ENCODE results near the gene GMNC.
"Not testable (repeated sequence)": the region's sequence is repeated elsewhere in the genome, so short reads cannot be mapped to it uniquely, and the experiment has no call there.

GMNC gene, protein sequence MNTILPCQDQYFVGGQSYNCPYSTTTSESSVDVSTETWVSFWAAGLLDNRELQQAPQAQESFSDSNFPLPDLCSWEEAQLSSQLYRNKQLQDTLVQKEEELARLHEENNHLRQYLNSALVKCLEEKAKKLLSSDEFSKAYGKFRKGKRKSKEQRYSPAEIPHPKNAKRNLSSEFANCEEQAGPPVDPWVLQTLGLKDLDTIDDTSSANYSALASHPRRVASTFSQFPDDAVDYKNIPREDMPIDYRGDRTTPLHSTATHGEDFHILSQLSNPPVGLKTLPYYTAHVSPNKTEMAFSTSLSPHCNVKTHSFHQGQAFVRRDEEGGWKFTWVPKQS

GRCh38 chr3:190862209-190863118, at the start of gene GMNC:
Gene GMNC (minus strand): TSS chr3:190862694. CDS start chr3:190862615, 79 bp downstream.
- peak; percentile 4 for DNase-seq (ENCODE audit: low spot score)

- DNase-seq (ENCODE audit: low spot score) = no peak
These were observed 48.9 kb upstream of the GMNC start for GRCh38 chr3:190911382-190911781.

GRCh38 chr3:190909908-190910307, 47.4 kb upstream of the GMNC start:
- no peak for DNase-seq (ENCODE audit: low spot score)

DNA sequence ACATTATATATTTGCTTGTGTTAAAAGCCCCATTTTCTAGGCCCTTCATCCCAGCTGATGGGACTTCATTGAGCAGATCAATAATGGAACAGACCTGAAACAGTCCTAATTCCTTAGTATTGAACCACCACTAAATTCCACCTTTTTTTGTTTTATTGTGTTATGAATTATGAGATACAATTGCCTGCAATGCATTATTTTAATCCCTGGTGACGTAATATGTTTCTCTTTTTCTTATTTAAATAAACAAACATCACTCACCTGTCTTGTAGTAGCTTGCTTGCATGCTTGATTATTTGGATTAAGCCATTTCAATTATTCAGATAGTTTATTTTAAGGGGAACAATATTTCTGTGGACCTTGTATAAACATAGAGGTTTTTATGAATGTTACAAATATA, 40.7 kb upstream of the GMNC start:
- DNase-seq (ENCODE audit: low spot score) = no peak

GRCh38 chr3:190902292-190902691, 39.8 kb upstream of the GMNC start:
- DNase-seq (ENCODE audit: low spot score) = no peak

DNA sequence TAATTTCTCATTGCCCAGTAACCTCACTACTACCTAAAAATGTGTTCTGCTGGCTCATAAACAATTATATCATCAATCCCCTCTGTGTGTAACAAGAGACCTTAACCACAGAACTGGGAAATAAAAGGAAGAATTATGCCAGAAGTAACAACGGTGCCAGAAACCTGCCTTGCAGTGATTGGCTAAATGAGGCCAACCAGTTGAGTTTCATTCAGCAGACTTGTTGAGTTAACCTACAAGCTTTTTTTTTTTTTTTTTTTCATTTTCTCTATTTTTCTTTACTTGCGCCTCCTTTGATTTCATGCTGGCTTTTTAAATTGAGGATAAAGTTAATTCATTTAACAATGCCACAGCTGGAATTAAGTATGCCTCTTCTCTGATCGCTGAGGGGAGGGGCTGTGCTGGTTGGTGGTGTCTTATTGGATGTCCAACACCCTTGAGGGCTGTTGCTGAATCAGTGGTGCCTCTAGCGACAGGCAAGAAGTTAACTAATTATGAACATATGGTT, 30.0 kb upstream of the GMNC start:
- DNase-seq (ENCODE audit: low spot score) = no peak

GRCh38 chr3:190886945-190887344, 24.5 kb upstream of the GMNC start:
- no peak for DNase-seq (ENCODE audit: low spot score)

DNA sequence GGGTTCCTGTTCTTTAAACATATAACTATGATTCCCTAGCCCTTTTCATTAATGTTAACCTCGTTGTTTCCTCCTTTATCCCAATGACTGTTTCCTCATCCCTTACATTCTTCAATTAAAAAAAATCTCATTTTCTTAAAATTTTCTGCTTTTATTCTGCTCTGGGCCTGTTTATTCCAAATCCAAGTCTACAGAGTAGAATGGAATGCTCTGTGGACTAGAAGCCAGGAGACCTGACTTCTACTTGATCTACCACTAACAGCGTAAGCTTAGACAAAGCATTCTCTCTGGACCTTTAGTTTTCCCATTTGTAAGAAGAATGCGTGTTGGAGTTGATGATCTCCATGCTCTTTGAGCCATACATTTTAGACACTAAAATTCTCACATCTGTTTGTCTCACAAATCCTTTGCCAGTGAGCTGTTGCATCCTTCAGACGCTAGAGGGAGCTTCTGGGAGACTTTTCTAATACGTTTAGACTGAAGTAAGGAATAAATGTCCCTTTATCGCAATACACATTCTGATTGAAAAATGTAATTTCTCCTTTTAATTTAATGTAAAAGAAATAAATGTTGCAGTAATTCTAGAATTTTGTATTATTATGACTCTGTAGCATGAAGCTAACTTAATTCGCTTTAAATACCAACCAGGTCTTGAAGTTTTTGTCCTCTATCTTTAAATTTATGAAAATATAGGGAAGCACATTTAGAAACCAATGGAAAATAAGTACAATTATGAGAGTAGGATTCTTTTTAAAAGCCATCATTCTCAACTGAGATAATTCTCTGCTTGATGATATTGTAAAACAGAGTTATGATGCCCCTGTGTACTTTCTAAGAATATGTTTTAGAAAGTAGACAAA, 21.7 kb upstream of the GMNC start:
- DNase-seq (ENCODE audit: low spot score) = peak; percentile 35

DNA sequence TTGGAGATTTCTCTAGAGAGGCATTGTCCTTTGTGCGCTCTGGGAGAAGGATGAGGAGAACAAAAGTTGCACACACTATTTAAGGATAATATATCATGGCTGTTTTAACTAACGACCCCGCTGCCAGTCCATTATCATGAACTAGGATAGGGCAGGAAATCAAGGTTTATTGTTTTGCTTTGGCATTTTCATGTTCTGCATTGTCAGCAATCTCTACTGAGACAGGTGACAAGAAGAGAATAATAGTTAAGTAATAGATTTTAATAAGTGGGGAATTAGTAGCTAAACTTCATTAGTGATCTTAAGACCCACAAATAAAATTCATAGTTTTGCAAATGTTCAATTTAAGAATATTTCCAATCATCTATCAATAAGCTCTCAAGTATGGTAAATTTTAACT, 20.6 kb upstream of the GMNC start:
- DNase-seq (ENCODE audit: low spot score) = no peak

- DNase-seq (ENCODE audit: low spot score) = no peak
These were observed 15.4 kb upstream of the GMNC start for GRCh38 chr3:190877925-190878324.

DNA sequence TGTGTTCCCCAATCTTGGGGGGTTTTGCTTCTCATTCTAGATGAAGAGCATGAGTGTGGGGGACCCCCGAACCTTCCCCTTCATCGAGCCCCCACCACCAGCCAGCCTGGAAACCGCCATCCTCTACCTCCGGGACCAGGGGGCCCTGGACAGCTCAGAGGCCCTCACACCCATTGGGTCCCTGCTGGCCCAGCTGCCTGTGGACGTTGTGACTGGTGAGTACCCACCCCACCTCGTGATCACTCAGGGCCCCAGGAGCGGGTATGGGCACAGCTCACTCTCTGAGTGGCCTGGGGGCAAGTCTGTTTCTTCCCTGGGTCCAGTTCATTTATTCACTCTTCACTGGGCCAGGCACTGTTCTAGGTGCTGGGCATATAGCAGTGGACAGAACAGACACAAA, 13.9 kb upstream of the GMNC start:
- not testable (repeated sequence) for DNase-seq (ENCODE audit: low spot score)

DNA sequence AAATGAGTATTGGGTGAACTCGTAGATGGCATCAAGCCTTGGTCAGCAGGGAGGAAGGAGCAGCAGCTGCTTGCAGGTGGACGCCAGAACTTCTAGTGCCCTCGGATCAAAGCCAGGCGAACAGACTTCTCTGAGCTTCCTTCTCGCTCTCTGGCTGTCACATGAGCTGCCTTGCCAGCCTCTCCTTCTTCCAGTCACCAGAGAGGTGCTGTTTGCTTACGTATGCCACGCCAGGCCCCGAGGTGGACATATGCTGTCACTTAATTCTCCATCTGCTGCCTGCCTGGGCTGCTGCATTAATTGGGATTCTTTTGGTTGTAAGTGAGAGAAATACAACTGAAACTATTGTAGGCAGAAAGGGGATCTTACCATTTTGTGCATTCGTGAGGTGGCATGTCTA, 12.6 kb upstream of the GMNC start:
- not testable (repeated sequence) for DNase-seq (ENCODE audit: low spot score)

DNA sequence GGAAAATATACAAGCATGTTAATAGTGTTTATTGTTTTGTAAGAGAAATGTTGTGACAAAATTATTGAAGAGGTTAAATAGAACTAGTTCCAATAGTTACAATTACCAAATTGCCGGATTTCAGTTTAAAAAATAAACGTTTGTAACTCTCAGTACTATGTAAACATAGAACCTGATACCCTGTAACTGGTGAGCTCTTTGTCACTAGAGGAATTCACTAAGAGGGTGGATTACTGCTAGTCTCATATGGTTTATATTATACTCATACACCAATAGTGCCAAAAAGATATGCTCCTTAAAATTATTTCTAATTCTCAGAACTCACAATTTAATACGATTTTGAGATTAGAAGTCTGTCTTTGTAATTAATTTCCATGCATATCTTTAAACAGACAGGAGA, 7.6 kb upstream of the GMNC start:
- no peak for DNase-seq (ENCODE audit: low spot score)

DNA sequence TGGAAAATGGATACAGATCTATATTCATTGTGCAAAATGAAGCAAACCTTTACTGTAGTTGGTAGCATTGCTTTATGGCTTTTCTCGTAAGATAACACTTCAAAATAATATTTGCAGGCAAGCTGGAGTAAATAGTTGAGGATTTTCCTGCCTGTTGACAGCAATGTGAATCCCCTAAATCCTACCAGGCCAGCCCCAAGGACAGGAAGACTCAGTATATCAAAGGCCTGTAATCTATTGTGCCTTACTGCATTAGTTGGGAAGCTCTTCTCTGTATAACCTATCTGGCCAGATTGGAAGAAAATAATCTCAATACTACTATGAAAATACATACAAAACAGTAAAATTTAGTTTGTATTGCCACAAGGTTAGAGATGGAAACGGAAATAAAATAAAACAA, 4.6 kb upstream of the GMNC start:
- no peak for DNase-seq (ENCODE audit: low spot score)

DNA sequence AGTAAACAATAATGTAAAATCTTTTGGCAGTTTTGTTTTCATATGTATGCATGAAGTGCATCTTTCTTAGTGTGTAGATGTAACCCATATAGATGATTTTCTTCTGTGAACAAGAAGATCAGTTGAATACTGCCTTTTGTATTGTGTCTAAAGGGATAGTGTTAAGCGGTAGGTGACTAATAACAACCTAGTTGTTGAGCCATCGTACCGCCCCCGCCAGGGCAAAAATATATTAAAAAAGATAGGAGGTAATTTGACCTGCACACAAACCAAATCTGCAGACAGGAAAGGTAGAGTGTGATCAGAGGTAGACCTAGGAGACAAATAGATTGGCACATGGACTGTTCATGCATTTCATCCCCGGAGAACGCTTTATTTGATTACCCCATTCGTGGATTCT, 3.3 kb upstream of the GMNC start:
- DNase-seq (ENCODE audit: low spot score) = no peak

DNA sequence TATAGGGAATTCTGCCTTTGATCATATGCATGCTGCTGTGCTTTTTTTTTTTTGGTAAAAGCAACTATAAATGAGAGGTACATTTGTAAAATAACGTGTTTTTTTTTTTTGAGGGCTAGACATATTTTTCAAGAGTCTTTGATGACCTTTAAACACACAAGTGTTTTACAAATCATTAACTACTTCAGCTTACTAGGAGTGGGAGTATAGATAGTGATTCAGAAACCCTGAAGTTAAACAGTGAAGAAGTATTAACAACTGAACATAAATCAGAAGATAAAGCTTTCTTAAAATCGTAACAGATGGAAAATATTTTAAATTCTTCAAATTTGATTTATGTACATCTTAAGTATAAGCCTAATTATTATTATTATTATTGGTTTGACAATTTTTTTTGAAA, 2.9 kb upstream of the GMNC start:
- DNase-seq (ENCODE audit: low spot score) = no peak

- DNase-seq (ENCODE audit: low spot score) = no peak
These were observed 1.5 kb upstream of the GMNC start for GRCh38 chr3:190864002-190864401.

- no peak for DNase-seq (ENCODE audit: low spot score)
These were observed 598 bp upstream of the GMNC start for GRCh38 chr3:190863119-190863465.

- no peak for DNase-seq (ENCODE audit: low spot score)
These were observed 2.0 kb downstream of the GMNC start for GRCh38 chr3:190860521-190860920.

DNA sequence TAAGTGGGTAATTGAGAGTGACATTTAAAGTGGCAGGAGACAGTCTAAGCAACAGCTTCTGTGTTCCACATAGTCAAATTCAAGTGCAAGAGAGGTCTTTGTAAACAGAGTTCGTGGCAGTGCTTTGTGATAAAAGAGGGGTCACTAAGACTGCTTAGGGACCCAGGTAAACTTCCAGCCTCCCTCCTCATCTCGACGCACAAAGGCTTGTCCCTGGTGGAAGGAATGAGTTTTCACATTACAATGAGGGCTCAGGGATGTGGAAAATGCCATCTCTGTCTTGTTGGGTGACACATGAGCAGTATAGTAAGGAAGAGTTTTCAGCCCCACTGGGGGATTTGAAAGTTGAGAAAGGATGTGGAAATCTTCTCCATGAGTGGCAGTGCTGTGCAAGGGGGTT, 7.3 kb downstream of the GMNC start:
- no peak for DNase-seq (ENCODE audit: low spot score)

- no peak for DNase-seq (ENCODE audit: low spot score)
These were observed 8.4 kb downstream of the GMNC start for GRCh38 chr3:190854062-190854461.

GRCh38 chr3:190853464-190853863, 9.0 kb downstream of the GMNC start:
- no peak for DNase-seq (ENCODE audit: low spot score)

Measured in CD4-positive, alpha-beta T cell treated with Interleukin-15 for 4 hours (primary cell).